LHCN-M2 (cell line): ENCODE data around the gene RALGDS. TPM values are rescaled to one million over a fixed set of nuclear protein-coding genes. Genes with fewer than 3 reads are reported as not detected.
"Not testable (repeated sequence)": the region's sequence is repeated elsewhere in the genome, so short reads cannot be mapped to it uniquely, and the experiment has no call there.

Source experiments
- DNase-seq: peaks from one replicate; pipeline ENCODE4 v3.0.0-alpha.2; 2012; ENCODE audit warnings: low read depth
- polyA plus RNA-seq: library from polyadenylated mRNA; unstranded; fragments of >200 nt; gene quantifications from one replicate; pipeline ENCODE4 v1.2.1, GENCODE V29; 2012; ENCODE audit warnings: missing spikeins
- total RNA-seq: library from RNA; depleted of rRNA; stranded (reverse); fragments of >200 nt; gene quantifications from 2 replicates; pipeline ENCODE4 v1.2.3, GENCODE V29; 2014; rRNA removed

RALGDS gene
- total RNA-seq, result 15.5 and 17.8 TPM in 2 replicates
- polyA plus RNA-seq, result 5.9 TPM

DNA sequence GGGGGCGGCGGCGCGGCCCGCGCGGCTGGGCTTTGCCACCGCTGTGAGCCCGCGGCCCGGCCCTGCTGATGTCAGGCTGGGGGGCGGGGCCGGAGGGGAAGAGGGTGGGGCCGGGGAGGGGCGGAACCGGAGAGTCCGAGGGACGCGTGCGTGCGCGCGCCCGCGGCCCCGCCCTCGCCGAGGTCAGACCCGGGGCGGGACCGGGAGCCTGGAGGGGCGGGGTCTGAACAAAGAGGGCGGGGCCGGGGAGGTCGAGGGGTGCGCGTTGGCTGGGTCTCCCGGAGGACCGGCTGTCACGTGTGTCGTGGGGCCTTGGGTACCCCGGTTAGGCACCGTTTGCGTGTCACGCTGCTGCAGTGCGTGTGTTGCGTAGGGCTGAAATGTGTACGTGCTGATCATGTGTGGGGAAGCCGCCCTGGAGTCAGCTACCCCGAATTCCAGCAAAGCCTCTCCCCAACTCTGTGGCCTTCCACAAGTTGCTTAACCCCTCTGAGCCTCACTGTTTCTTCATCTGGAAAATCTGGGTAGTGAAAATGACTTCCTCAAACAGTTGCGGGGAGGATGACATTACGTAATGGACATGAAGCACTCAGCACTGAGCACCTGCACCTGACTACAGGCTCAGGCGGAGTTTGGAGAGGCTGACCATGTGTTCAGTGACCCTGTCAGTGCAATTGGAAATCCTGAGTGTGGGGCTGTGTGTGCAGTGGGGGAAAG lies at the start of gene RALGDS:
Gene RALGDS, minus strand, starts transcription at position 43 of the 717 bp plus-strand sequence. CDS start 86 bp downstream, outside the sequence.
- peak; percentile 82 for DNase-seq

DNA sequence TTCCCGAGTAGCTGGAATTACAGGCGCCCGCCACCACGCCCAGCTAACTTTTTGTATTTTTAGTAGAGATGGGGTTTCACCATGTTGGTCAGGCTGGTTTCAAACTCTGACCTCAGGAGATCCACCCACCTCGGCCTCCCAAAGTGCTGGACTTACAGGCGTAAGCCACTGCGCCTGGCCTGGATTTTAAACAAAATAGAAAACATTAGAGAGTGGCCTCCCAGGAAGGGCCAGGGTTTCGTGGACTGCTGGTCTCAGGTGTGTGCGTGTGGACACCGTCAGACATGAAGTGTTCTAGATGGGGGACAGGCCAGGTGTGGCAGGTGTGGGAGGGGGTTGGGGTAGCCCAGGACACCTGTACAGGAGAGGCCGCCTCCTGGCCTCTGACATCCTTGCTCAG lies 49.7 kb upstream of the RALGDS start:
- DNase-seq, result no peak

DNA sequence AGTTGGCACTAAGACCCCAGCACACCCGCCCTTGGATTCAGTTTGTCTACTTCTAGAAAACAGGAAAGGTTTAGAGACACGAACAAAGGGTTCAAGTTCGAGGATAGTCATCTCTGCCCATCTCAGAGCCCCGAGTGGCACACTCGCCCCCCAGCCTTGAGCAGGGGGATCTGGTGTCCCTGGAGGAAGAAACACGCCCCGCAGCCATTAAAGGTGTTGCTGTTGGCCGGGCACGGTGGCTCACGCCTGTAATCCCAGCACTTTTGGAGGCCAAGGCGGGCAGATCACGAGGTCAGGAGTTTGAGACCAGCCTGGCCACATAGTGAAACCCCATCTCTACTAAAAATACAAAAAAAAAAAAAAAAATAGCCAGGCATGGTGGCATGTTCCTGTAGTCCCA lies 48.6 kb upstream of the RALGDS start:
- DNase-seq, result not testable (repeated sequence)

DNA sequence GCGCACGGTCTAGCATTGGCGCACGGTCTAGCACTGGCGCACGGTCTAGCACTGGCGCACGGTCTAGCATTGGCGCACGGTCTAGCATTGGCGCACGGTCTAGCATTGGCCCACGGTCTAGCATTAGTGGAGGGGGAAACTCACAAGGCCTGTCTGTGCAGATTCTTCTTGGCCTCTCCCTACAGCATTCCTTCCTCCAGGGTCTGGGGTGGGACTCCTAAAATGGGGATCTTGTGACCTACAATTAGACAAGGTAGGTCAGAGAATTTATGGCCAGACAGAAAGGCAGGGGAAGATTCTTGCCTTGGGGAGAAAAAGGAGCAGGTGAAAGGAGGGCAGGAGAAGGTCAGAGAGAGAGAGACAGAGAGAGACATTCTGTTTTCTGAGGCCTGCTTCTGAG lies 48.1 kb upstream of the RALGDS start:
- DNase-seq, result no peak

DNA sequence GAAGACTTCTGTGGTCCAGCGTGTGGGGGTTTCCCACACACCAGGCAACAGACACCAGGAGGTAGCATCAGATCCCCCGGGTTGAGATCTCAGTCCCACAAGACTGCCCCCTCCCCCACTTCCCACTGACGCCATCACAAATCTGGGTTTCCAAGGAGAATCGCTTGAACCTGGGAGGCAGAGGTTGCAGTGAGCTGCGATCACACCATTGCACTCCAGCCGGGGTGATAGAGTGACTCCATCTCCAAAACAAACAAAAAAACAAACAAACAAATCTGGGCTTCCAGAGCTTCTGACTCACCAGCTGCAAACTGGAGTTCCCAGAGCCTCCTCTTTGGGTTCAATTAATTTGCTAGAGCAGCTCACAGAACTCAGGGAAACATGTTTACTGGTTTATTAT lies 47.4 kb upstream of the RALGDS start:
- no peak for DNase-seq

DNA sequence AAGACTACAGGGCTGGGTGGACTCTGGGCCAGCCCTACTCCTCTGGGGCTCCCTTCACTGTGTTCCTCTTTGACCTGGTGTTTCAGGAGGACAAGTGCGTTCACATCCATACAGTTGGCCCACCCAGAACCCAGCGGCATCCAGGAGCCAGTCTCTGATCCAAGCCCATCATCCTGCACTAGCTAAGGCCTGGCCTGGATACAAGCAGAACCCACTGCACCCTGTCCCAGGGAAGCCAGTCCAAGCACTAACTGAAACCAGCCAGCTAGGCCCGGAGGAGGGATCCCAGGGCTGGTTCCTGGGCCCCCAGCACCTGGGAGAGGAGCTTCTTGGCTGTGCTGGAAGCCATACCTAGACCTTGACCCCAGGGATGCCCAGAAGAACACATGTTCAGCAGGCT lies 46.7 kb upstream of the RALGDS start:
- no peak for DNase-seq

DNA sequence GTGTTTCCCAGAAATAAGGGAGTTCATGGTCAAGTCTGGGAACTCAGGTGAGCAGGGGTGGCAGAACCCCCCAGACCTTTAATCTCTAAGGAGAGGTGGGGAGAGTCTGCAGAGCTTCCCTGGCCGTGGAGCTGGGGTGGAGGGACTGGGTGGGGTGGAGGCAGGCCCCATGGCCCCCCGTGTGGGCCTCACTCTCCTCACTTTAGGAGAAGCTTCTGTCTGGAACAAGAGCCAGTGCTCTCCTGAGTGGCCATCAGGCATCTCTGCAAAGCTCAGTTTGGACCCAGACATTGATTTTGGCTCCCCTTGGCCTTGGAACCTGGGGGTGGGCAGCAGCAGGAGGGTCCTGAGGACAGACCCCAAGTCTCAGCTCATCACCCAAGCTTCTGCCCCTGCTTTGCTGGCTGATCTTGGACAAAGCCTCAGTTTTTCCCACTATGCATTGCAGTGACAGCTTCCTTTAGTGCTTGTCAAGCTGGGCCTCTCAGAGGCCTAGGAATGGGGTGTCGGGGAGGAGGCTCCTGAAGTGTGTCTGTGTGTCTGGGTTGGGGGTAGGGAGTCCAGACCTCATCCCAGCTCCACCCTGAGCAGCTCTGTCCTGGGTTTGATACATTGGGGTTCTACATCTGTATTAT lies 46.2 kb upstream of the RALGDS start:
- DNase-seq, result no peak

DNA sequence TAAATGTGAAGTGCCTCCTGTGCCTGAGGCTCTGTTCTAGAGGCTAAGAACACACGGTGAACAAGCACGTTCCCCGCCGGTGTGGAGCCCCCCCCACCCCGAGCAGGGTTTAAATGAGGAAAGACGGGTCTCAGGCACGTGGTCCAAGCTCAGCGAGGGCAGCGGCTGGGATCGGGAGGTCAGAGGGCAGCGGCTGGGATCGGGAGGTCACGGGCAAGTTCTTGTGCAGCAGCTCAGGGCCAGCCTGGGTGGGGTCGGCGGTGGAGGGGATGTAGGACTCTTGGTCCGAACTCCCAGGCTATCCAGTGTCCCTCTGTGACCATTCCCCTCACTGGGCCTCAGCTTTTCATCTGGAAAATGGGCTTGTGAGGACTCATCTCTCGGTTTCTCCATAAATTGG lies 45.4 kb upstream of the RALGDS start:
- no peak for DNase-seq

DNA sequence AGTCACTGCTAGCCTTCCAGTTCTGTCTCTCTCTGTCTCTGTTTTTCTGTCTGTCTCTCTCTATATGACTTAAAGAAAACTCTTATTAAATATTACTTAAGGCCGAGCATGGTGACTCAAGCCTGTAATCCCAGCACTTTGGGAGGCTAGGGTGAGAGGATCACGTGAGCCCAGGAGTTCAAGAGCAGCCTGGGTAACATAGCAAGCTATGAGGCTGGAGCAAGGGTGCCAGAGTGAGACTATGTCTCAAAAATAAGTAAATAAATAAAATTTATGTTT lies 44.4 kb upstream of the RALGDS start:
- DNase-seq, result no peak

DNA sequence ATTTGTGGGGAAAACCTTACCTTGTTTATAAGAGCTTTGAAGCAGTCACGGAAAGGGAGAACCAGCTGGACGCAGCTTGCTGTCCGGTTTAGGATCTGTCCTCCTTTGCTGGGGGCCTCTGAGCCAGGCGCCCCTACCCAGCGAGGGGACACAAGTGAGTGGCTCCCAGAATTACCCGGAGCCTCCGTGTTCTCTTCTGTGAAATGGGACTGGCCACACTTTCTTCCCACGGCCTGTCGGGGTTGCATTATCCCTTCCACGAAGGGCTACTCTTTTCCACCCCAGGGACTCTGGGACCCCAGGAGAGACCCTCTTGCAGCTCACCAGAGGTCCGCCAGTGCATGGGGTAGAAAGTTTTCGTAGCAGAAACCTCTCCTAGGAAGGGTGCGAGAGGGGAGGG lies 43.2 kb upstream of the RALGDS start:
- no peak for DNase-seq

DNA sequence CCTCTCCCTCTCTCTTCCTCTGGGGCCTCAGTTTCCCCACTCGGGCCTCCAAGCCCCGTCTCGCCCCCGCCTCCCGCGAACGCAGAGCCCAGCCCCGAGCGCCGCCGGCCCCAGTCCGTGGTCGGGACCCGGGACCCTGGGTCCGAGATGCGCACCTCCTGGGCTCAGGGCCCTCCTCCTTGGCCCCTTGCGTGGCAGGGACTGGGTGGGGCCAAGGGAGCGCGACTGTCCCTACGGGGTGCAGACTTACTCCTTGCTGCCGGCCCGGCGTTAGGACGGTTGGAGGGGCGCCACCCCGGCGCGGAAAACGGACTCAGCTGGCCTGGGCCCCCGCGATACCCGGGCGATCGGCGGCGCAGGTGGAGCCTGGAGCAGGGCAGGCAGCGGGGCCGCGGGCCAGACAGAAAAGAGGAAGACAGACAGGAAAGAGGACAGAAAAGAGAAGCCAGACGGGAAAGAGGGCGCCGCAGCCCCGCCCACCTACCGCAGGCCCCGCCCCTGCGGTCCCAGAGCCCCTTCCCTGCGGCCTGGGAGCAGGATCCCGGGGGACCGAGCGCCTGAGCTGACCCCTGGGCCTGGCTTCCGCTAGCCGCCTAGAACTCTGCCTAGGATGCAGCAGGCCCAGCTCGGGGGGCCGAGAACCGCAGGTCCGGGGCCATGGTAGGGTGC lies 42.6 kb upstream of the RALGDS start, which contains the start of gene GBGT1:
Gene GBGT1, minus strand, starts transcription at position 411 of the 669 bp plus-strand sequence. CDS start 1,502 bp downstream, outside the sequence.
- no peak for DNase-seq

DNA sequence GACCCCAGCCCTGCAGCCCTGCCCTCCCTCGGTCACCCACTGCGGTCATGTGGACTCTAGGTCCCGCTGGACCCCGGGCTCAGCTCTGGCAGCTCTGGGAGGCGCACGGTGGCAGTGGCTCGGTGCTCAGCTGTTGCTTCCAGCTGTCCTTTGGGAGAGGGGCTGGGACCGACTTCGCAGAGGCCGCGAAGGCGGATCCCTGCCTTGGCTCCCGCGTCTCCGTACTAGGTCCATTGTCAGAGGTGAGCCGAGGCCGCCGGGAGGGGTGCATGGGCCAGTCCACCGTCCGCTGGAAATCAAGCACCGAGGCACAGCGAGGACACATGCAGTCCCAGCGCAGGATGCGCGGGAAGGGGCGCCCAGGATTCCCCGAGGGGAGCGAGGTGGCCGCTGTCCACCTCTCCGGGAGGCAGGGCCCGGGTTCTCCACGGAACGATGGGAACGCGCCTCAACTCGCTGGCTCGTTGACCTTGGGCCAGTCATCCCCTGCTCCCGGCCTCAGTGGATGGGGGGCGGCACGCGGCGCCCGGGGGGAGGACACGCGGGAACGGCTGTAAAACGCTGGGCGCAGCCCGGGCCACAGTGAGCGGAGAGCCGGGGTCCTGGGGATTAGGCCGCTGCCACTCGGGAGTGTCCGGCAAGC lies 41.9 kb upstream of the RALGDS start:
- no peak for DNase-seq

DNA sequence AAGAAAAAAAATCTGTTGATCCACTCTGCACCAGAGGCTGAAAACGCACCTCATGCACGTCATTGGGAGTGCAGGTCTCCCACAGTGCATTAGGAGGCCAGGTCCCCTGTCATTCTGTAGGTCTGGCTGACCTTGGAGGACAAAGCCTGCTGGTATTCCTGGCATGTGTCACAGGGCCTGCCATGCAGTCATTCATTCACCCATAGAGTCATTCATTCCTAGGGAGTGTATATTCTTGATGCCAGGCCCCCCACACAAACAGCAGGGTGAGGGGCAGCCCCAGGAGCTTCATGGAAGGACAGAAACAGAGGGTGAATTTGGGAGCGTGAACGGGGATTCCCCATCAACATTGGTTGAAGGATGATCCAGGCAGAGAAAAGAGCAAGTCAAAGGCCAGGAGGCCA lies 40.5 kb upstream of the RALGDS start:
- DNase-seq, result no peak

DNA sequence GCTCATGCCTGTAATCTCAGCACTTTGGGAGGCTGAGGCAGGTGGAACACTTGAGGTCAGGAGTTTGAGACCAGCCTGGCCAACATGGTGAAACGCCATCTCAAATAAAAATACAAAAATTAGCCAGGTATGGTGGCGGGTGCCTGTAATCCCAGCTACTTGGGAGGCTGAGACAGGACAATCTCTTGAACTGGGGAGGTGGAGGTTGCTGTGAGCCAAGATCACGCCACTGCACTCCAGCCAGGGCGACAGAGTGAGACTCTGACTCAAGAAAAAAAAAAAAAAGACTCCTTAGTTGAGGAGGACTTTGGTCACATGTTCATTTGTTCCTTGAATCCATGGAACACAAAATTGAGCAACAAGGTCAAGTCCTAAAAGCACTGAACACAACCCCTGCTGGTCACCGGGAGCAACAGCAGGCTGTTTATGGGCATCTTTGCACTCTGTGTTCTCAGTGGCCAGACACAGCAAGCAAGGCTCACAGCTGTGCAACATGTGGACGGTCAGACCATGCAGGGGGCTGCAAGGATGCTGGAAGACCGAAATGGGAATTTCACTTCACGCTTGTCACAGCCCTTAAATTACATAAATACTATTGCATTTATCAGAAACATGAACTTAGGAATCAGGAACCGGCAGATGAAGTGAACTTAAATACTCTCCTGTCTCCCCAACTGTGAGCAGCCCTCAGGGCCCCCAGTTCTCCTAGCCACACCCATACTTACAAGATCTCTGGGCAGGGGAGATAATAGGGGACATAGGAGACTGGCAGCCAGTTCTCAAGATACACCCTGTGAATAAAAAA lies 39.9 kb upstream of the RALGDS start:
- peak; percentile 77 for DNase-seq

DNA sequence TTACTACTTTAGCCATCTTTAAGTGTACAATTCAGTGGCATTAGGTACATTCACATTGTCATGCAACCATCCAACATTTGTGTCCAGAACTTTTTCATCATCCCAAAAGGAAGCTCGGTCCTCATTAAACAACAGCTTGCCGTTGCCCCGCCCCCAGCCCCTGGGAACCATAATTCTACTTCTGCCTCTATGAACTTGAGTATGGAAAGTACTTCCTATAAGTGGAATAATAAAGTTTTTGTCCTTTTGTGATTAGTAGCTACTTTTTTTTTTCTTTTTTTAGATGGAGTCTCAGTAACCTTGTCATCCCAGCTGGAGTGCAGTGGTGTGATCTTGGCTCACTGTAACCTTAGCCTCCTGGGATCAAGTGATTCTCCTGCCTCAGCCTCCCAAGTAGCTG lies 37.7 kb upstream of the RALGDS start:
- no peak for DNase-seq

DNA sequence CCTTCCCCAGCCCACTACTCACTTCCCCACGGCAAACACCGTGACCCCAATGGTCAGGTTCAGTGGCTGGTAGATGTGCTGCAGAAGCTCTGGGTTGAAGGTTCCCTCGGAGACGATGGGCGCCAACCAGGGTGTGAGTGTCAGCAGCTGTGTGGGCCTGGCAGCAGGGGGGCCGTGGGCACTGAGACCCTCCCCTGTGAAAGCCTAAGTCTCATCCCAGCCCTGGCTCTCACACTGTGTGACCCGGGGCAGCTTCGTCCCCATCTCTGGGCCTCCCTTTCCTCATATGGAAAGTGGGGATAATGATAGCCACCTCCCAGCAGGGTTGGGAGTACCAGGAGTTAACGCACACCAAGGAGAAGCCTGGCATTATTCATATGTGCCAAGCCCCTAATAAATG lies 34.1 kb upstream of the RALGDS start:
- DNase-seq, result no peak

DNA sequence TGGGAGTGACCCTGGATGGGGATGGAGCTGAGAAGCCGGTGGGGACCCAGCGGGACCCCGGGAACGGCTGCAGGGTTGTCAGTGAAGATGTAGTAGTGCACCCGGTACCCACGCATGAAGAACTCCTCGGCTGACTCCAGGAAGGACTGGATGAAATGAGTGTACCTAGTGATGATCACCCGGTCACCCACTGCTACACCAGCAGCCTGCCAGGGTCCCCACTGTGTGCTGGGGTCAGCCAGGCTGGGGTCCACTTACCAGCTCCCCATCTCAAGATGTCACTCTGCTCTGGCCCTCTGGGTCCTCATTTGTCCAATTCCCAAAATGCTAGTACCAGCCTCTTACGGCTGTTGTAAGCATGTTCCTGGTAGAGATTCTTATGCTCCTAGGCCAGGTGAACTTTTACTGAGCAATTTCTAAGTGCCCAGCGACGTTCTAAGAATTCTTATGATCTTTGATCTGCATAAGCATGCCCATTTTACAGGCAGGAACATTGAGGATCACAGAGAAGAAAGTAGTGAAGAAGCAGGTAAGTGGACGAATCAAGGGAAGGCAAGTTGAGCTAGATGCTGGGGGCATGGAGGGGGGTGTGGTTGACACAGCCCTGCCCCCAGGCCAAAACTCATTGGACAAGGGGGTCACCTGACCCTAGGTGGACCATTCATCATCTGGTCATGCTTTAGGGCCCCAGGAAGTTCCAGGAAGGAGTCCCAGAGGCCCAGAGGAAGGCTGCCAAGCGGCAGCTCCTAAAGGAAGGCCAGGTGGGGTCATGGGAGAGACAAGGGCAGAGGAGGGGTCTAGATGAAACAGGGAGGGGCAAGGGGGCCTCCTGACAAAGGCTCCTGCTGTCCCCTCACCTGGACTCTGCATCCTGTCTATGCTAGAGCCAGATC lies 33.3 kb upstream of the RALGDS start:
- no peak for DNase-seq

DNA sequence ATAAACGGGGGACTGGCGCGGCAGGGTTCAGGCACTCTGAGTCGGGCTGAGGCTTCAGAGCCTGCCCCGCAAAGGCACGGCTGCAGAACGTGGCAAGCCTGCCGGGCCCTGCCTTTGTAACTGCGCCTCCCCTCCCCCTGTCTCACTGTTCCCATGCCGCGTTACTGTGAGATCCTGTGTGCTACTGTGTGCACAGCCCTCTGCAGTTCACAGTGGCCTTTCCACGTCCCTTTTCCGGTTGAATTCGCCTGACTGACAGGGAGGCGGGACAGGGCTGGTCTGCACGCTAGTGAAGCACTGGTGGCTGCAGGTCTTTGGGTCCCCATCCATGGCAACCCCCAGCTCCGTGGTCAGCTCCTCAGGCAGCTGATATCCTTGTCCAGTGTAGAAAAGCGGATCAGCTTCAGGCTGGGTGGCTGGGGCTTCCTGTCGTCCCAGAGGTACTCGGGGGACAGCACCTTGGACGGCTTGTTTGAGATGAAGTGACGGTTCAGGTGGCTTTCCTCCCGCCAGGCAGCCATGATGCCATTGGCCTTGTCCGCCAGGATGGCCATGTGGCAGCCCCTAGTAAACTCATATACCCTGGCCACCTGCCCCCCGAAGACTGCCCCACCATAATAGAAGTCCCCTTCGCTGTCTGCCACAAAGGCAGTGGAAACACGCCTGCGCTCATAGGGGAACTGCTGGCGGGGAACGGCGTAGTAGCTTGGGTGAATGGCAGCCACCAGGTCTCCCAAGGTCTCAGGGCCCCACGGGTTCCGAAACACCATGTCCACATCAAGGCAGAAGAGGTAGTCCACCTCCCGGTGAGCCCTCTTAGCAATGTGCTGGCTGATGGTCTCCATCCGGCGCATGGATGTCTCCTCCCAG lies 32.4 kb upstream of the RALGDS start:
- DNase-seq, result no peak
